Stimulated activated CD8-positive, alpha-beta memory T cell treated with anti-CD3 and anti-CD28 coated beads, Interleukin-4, amount 100 ng/mL, for 24 hours (primary cell): ENCODE results near the gene GABARAPL2.
"Not testable (repeated sequence)": the region's sequence is repeated elsewhere in the genome, so short reads cannot be mapped to it uniquely, and the experiment has no call there.

Source experiments
- DNase-seq: peaks from one replicate; pipeline ENCODE4 v3.0.0-alpha.2; 2020; ENCODE audit warnings: low read depth

Gene GABARAPL2

GRCh38 chr16:75591927-75592326 lies 25.7 kb downstream of the GABARAPL2 start:
- DNase-seq = not testable (repeated sequence)

- DNase-seq = no peak
These were observed 27.1 kb downstream of the GABARAPL2 start for GRCh38 chr16:75593308-75593707.

- DNase-seq = no peak
These were observed 27.9 kb downstream of the GABARAPL2 start for GRCh38 chr16:75593825-75594820.

GRCh38 chr16:75599452-75600277 lies 33.5 kb downstream of the GABARAPL2 start:
- DNase-seq = no peak

GRCh38 chr16:75603241-75603640 lies 37.1 kb downstream of the GABARAPL2 start:
- no peak for DNase-seq

GRCh38 chr16:75606507-75606906 lies 40.3 kb downstream of the GABARAPL2 start:
- DNase-seq = no peak

GRCh38 chr16:75614066-75614897 lies 48.1 kb downstream of the GABARAPL2 start:
- DNase-seq = no peak

GRCh38 chr16:75615619-75616018 lies 49.4 kb downstream of the GABARAPL2 start:
- DNase-seq = no peak

- no peak for DNase-seq
These were observed 50.4 kb downstream of the GABARAPL2 start for GRCh38 chr16:75616521-75617010.

- no peak for DNase-seq
These were observed 50.9 kb downstream of the GABARAPL2 start for GRCh38 chr16:75617121-75617520.

GRCh38 chr16:75618780-75619179 lies 52.6 kb downstream of the GABARAPL2 start:
- DNase-seq = no peak

GRCh38 chr16:75620326-75621169 lies 54.4 kb downstream of the GABARAPL2 start:
- peak; percentile 46 for DNase-seq

- no peak for DNase-seq
These were observed 54.9 kb downstream of the GABARAPL2 start for GRCh38 chr16:75621170-75621477.

GRCh38 chr16:75622761-75623605 lies 56.8 kb downstream of the GABARAPL2 start, which contains the start of gene ADAT1:
Gene ADAT1 (minus strand): TSS chr16:75623281. CDS start chr16:75620799, 2,482 bp downstream.
- peak; percentile 97 for DNase-seq

- DNase-seq = no peak
These were observed 58.7 kb downstream of the GABARAPL2 start for GRCh38 chr16:75624921-75625334.

- no peak for DNase-seq
These were observed 60.6 kb downstream of the GABARAPL2 start for GRCh38 chr16:75626806-75627205.
